ENCODE data around the gene SHD.
"Not testable (repeated sequence)": the region's sequence is repeated elsewhere in the genome, so short reads cannot be mapped to it uniquely, and the experiment has no call there.

SHD gene

DNA sequence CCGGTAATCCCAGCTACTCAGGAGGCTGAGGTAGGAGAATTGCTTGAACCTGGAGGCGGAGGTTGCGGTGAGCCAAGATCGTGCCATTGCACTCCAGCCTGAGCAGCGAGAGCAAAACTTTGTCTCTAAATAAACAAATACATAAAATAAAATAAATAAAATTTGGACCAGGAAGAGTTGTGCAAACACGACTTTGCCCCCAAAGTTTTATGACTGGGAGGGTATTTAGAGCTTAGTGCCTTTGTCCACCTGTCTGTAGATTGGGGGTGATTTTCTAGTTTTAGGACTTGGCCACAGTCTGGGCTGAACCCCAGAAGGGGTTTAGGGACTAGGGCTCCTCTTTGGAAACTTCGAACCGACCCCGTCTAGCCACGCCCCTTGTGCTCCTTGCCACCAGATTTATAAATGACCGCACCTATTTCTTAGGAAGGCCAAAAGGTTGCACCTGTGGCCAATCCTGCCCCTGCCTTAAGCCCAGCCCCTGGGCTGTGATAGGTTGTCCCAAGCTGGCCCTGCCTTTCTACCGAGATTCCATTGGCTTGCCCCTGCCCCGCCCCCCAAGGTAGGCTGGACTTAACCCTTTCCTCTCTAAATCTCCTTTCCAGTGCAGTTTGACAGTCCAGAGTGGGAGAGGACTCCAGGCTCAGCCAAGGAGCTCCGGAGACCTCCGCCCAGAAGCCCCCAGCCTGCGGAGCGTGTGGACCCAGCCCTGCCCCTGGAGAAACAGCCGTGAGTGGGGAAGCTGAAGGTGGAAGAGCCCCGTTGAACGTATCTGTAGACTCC, 5.3 kb downstream of the SHD start:
- no peak overlapping the region for H3K27ac Mint-ChIP-seq
- H3K27me3 Mint-ChIP-seq: peaks cover 77% of the 10 kb centered on the region
- no peaks in the 10 kb centered on the region for H3K9me3 Mint-ChIP-seq
- H3K4me3 Mint-ChIP-seq: no peak overlapping the region
- H3K4me1 Mint-ChIP-seq: peaks cover 12% of the 10 kb centered on the region
- peak; percentile 53 for ATAC-seq
- H3K36me3 Mint-ChIP-seq: no peaks in the 10 kb centered on the region

DNA sequence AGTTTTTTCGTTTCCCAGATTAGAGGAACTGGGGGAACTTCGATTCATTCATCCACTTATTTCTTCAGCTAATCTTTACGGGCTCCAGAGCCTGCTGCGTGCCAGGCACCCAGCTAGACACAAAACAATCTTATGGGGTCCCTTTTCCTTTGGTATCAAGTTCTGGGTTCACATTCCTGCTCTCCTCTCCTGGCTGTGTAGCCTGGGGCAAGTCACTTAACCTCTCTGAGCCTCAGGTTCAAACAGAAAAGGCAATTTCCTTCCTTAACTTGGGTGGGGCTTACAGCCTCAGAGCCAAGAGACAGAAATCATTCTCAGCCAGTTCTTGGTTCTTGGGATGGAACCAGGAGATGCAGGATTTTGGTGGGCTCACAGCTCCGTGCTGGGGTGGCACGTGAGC, 5.9 kb downstream of the SHD start:
- H3K4me3 Mint-ChIP-seq: no peak overlapping the region
- no peaks in the 10 kb centered on the region for H3K9me3 Mint-ChIP-seq
- H3K36me3 Mint-ChIP-seq: no peaks in the 10 kb centered on the region
- H3K27me3 Mint-ChIP-seq: peaks cover 70% of the 10 kb centered on the region
- peaks cover 8% of the 10 kb centered on the region for H3K4me1 Mint-ChIP-seq
- ATAC-seq: no peak
- no peak overlapping the region for H3K27ac Mint-ChIP-seq

DNA sequence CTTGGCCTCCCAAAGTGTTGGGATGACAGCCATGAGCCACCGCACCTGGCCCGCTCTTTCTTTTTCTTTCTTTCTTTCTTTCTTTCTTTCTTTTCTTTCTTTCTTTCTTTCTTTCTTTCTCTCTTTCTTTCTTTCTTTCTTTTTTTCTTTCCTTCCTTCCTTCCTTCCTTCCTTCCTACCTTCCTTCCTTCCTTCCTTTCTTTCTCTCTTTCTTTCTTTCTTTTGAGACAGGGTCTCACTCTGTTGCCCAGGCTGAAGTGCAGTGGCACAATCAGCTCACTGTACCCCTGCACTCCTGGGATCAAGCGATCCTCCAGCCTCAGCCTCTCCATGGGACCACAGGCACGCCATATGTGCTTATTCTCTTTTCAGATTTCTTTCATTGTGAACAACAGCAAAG, 7.1 kb downstream of the SHD start:
- not testable (repeated sequence) for H3K36me3 Mint-ChIP-seq, H3K9me3 Mint-ChIP-seq, H3K27ac Mint-ChIP-seq, ATAC-seq, H3K4me1 Mint-ChIP-seq, H3K4me3 Mint-ChIP-seq
- H3K27me3 Mint-ChIP-seq: peaks cover 59% of the 10 kb centered on the region

DNA sequence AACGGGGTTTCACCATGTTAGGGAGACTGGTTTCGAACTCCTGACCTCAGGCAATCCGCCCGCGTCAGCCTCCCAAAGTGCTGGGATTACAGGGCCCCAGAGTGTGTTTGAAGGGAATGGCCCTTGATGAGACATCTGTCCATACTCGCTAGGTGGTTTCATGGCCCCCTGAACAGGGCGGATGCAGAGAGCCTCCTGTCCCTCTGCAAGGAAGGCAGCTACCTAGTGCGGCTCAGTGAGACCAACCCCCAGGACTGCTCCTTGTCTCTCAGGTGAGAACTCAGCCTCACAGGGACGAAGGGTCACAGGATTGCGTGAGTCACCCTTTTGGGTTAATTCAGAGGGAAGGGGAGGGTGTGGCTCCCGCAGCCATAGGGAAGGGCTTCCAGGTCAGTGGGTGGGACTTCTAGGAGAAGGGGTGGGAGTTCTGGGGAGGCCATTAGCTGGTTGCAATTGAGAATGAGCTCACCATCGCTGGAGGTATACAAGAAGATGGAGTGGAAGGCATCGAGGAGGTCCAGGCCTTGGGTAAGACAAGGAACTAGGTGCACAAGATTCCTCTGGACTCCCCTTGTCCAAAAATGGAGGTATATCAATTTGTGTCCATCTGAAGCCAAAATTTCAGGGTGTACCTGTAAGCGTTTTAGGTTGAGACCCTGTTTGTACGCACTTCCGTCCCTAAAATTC, 9.2 kb downstream of the SHD start:
- Mint-ChIP-seq H3K27me3 (peaks cover 39% of the 10 kb centered on the region), H3K4me3 (no peak overlapping the region), H3K27ac (no peak overlapping the region), H3K36me3 (no peaks in the 10 kb centered on the region), H3K4me1 (peaks cover 6% of the 10 kb centered on the region), H3K9me3 (no peaks in the 10 kb centered on the region)
- no peak for ATAC-seq

DNA sequence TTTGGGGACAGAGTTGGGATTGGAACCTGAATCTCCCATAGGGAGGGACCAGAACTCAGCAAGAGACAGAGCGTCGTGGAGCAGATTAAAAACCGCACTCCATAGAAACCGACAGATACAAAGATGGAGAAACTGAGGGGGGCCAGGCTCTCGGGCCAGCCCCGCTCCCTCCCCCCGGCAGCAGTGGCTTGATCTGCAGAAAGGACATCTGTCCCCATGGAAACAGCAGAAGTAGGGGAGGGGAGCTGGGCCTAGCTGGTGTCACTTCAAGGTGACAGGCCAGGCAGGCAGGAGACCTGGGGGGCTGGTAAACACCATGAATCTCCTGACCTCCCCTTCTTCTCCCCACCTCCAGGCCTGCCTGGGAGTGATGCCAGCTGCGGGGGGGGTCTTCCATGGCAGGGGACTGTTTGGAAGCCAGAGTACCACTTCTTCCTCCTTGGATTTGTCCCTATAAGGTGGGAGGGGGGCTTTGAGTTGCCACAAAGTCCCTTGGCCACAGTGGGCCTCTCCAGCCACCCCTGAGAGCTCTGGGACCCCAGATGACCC, 12.2 kb downstream of the SHD start:
- no peak for ATAC-seq
- Mint-ChIP-seq H3K9me3 (no peaks in the 10 kb centered on the region), H3K4me1 (no peaks in the 10 kb centered on the region), H3K4me3 (no peak overlapping the region), H3K27ac (no peak overlapping the region), H3K27me3 (peaks cover 43% of the 10 kb centered on the region), H3K36me3 (no peaks in the 10 kb centered on the region)

DNA sequence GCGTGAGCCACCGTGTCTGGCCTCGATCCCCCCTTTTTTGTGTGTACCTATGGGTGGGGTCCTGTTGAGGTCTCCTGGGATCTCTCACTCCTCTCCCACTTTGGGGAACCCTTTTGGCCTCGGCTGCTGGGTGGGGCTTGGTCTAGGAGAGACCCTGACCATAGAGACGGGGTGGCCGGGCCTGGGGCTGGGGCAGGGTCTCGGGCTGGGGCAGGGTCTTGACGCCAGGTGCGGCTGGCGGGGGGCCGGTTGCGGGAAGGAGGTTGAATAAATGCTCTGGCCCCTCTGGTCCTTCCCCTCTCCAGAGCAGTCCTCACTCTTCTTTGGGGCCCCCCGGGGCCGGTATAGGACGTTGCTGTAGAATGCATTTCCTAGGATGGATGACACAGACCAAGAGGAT, 13.4 kb downstream of the SHD start:
- Mint-ChIP-seq H3K9me3 (no peaks in the 10 kb centered on the region), H3K4me3 (no peak overlapping the region), H3K27ac (no peak overlapping the region), H3K27me3 (peaks cover 38% of the 10 kb centered on the region), H3K4me1 (peaks cover 5% of the 10 kb centered on the region), H3K36me3 (no peaks in the 10 kb centered on the region)
- ATAC-seq: no peak

DNA sequence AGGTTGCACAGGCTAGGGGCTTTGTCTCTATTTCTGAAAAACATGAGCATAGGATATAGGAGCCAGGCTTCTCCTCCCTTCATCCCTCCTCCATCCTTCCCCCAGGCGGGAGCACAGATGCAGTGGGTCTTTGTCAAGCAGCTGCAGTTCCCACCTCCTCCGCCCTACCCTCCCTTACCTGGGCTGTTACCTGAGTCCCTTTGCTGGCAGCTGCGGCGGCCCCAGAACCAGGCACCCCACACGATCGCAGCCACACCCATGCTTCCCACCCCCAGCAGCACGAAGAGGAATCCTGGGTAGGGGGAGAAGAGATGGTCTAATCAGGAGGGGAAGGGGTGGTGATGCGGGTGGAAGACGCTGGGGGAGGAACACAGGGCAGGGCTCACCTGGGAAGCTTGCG, 15.3 kb downstream of the SHD start:
- Mint-ChIP-seq H3K4me3 (no peak overlapping the region), H3K9me3 (no peaks in the 10 kb centered on the region), H3K27me3 (peaks cover 26% of the 10 kb centered on the region), H3K36me3 (no peaks in the 10 kb centered on the region), H3K4me1 (peaks cover 5% of the 10 kb centered on the region), H3K27ac (no peak overlapping the region)
- ATAC-seq: no peak

DNA sequence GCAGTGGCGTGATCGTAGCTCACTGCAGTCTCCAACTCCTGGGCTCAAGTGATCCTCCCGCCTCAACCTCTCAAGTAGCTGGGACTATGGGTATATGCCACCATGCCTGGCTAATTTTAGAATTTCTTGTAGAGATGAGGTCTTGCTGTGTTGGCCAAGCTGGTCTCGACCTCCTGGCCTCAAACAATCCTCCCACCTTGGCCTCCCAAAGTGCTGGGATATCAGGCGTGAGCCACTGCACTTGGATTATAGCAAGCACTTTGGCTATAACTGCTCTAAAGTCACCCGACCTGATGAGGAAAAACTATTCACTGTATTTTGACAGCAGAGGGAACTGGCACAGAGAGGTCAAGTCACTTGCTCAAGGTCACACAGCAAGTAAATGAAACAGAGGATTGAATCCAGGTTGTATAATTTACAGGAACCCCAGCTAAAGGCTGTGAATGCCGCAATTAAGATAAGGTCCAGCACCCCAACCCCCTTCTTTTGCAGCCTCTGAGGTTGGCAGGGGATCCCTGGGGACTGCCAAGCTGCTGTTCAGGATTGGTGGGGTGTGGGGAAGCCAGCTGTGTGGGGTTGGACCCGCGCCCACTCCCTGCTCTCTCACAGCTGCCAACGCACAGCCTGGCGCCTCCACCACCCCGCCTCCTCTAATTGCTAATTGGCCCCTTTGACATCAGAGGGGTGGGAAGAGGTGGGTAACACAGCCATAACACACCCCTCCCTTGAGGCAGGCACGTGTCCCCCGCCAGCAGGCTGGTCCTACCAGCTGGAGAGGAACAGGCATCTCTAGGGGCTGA, 17.1 kb downstream of the SHD start:
- Mint-ChIP-seq H3K36me3 (no peaks in the 10 kb centered on the region), H3K27ac (no peak overlapping the region), H3K4me1 (peaks cover 5% of the 10 kb centered on the region), H3K9me3 (no peaks in the 10 kb centered on the region), H3K4me3 (no peak overlapping the region), H3K27me3 (peaks cover 37% of the 10 kb centered on the region)
- ATAC-seq: no peak

DNA sequence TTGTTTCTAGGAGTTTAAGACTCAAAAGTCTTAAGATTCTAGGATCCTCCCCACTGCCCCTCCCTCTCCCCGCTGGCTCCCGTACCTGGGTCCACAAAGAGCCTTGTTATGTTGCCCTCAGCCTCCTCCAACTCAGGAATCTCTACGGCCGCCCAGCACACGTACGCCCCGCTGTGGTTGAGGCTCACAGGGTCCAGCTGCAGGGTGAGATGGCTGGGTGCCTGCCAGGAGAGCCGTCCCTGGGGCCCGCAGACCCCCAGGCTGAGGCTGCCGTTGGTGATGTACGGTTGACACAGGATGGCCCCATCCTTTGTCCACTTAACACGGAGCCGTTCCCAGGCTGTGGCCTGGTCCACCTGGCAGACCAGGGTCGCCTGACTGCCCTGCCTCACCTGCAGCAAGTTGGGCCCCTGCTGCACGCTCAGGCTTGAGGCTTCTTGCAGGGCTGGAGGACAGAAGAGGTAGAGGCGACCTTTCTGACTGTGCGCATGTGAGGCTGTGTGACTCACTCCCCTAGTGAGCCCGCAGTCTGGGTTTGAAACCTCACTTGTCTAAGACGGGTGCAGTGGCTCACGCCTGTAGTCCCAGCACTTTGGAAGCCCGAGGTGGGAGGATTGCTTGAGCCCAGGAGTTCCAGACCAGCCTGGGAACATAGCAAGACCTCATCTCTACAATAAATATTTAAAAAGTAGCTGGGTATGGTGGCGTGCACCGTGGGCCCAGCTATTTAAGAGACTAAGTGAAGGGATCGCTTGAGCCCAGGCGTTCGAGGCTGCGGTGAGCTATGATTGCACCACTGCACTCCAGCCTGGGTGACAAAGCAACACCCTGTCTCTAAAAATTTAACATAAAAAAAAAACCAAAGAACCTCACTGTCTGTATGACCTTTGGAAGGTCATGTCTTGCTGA, 19.1 kb downstream of the SHD start:
- no peak for ATAC-seq
- no peak overlapping the region for H3K4me3 Mint-ChIP-seq

DNA sequence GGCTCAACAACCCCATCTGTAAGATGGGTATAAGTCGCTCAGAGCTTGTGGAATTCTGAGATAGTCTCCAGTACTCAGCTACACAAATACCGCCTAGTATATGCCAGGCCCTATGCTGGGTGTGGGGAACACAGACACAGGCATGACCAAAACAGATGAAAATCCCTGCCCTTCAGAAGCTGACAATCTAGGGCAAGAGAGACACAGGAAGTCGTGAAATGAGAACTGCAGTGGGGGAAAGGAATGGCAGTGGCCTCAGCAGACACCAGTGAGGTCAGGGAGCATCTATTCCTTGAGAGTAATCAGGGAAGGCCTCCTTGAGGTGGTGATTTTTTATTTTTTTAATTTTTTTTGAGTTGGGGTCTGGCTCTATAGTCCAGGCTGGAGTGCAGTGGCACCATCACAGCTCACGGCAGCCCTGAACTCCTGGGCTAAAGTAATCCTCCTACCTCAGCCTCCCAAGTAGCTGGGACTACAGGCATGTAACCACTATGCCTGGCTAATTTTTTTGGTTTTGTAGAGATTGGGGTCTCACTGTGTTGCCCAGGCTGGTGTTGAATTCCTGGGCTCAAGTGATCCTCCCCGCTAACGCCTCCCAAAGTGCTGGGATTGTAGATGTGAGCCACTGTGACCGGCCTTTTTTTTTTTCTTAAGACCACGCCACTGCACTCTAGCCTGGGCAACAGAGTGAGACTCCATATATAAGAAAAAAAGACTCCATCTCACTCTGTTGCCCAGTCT, 19.9 kb downstream of the SHD start:
- Mint-ChIP-seq H3K9me3 (no peaks in the 10 kb centered on the region), H3K4me1 (peaks cover 5% of the 10 kb centered on the region), H3K27me3 (peaks cover 45% of the 10 kb centered on the region), H3K4me3 (no peak overlapping the region), H3K36me3 (no peaks in the 10 kb centered on the region), H3K27ac (no peak overlapping the region)
- ATAC-seq: no peak

More for the DNA sequence above, 19.1 kb downstream of the SHD start:
- Mint-ChIP-seq H3K4me1 (peaks cover 5% of the 10 kb centered on the region), H3K27me3 (peaks cover 45% of the 10 kb centered on the region), H3K9me3 (no peaks in the 10 kb centered on the region), H3K36me3 (no peaks in the 10 kb centered on the region), H3K27ac (no peak overlapping the region)

DNA sequence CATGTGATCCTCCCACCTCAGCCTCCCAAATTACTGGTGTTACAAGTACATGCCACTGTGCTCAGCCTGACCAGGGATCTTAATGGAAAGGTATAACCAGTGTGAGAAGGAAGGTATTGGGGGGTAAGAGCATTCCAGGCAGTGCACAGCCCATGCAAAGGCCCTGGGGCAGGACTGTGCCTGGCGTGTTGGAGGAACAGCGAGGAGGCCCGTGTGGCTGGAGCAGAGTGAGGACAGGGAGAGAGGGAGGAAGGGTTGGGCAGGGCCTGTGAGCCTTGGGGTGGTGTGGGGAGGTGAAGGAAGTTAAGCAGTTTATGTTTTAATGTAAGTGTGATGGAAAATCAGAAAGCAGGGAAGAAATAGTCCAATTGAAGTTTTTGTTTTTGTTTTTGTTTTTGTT, 21.5 kb downstream of the SHD start:
- no peak for ATAC-seq
- peaks cover 11% of the 10 kb centered on the region for H3K4me1 Mint-ChIP-seq

DNA sequence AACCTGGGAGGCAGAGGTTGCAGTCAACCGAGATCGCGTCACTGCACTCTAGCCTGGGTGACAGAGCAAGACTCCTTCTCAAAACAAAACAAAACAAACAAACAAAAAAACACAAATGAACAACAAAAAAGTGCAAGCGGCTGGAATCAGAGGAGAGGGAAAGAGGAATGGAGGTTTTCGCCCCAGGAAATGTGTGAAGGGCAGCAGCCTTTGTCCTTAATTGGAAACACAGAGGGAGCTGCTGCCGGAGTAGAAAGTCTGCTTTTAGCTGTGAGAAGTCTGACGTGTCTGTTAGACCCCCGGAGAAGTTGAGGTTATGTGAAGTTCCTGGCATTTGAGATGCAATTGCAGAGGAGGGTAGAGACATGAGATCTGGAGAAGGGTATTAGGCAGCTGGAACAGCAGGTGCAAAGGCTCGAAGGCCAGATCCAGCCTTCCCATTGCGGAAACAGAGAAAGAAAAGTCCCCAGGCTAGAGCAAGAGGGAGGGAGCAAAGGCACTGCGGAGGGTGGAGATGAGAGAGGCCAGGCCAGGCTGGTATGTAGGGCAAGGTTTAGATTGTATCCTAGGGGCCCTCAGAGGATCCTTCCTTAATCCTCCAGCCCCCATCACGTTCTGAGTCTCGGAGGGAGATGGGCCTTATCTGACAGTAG, 22.6 kb downstream of the SHD start:
- ATAC-seq: no peak
- Mint-ChIP-seq H3K27ac (no peak overlapping the region), H3K27me3 (peaks cover 40% of the 10 kb centered on the region), H3K9me3 (no peaks in the 10 kb centered on the region), H3K36me3 (no peaks in the 10 kb centered on the region), H3K4me1 (peaks cover 6% of the 10 kb centered on the region), H3K4me3 (no peak overlapping the region)

More for the DNA sequence above, 21.5 kb downstream of the SHD start:
- H3K36me3 Mint-ChIP-seq: no peaks in the 10 kb centered on the region
- no peak overlapping the region for H3K4me3 Mint-ChIP-seq
- no peak overlapping the region for H3K27ac Mint-ChIP-seq
- peaks cover 40% of the 10 kb centered on the region for H3K27me3 Mint-ChIP-seq
- H3K9me3 Mint-ChIP-seq: no peaks in the 10 kb centered on the region

DNA sequence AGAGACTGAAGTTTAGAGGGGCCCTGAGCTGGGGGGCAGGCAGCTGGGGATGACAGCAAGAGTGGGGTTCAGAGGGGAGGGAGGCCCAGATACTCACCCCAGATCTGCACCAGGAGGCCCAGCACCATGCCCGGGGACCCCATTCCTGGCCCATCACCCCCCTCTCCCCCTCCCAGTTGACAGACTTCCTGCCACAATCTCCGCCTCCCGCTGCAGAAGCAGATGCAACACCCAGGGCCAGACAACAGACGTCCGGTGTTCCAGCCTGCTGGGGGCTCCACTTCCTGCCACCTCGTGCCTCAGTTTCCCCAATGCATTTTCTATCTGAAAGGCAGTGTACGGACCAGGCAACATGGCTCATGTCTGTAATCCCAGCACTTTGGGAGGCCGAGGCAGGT, 23.2 kb downstream of the SHD start, which contains the start of gene TMIGD2:
TMIGD2 (minus strand) TSS at position 147 of the 398 bp plus-strand sequence; CDS start at position 143, 4 bp downstream.
- no peak within 1 kb of the TSS for H3K27ac Mint-ChIP-seq
- no peaks in the 10 kb centered on the region for H3K36me3 Mint-ChIP-seq
- no peak for ATAC-seq
- peaks cover 6% of the 10 kb centered on the region for H3K4me1 Mint-ChIP-seq
- no peak within 1 kb of the TSS for H3K4me3 Mint-ChIP-seq
- no peaks in the 10 kb centered on the region for H3K9me3 Mint-ChIP-seq
- peaks cover 43% of the 10 kb centered on the region for H3K27me3 Mint-ChIP-seq
